Stimulated activated CD4-positive, alpha-beta T cell treated with anti-CD3 and anti-CD28 coated beads, Interleukin-15, amount 100 ng/mL, for 48 hours (primary cell): ENCODE measurements around the gene VSIG4.
"Not testable (repeated sequence)": the region's sequence is repeated elsewhere in the genome, so short reads cannot be mapped to it uniquely, and the experiment has no call there.

ENCODE experiments used
- DNase-seq, 2 donors: peaks; one replicate each; pipeline ENCODE4 v3.0.0-alpha.2; 2020; ENCODE audit warnings: low read depth in 2 of 2

Gene VSIG4, protein sequence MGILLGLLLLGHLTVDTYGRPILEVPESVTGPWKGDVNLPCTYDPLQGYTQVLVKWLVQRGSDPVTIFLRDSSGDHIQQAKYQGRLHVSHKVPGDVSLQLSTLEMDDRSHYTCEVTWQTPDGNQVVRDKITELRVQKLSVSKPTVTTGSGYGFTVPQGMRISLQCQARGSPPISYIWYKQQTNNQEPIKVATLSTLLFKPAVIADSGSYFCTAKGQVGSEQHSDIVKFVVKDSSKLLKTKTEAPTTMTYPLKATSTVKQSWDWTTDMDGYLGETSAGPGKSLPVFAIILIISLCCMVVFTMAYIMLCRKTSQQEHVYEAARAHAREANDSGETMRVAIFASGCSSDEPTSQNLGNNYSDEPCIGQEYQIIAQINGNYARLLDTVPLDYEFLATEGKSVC

DNA sequence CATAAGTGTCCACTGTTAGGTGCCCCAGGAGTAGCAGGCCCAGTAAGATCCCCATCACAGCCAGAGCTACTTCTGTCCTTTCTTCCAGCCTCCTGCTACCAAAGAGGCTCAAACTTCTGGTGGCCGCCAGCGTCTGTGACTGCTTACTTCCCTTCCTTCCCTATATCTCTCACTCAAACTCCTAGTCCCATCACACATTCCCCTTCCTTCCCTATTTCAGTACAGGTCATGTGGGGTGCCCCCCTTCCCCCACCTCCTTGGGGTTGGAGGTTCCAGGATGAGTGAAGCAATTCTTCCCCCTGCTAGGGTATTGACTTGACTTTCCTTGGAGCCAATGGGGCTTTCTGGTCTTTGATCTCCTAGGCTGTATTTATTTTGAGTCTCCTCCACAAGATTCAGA lies at the start of gene VSIG4:
Gene VSIG4 (minus strand): TSS at position 137 of the 400 bp plus-strand sequence. CDS start 82 bp downstream, at position 55.
- DNase-seq, result no peak

DNA sequence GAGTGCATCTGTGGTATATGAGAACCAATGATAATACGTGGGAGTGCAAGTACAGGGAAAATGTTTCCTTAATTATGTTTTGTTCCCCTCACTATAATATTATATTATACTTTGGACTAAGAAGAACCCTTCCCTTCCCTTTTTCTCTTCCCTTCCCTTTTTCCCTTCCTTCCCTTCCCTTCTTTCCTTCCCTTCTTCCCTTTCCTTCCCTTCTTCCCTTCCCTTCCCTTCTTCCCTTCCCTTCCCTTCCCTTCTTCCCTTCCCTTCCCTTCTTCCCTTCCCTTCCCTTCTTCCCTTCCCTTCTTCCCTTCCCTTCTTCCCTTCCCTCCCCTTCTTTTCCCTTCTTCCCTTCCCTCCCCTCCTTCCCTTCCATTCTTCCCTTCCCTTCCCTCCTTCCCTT lies 36.9 kb upstream of the VSIG4 start:
- DNase-seq, result no peak

- DNase-seq, result peak in 1 of 2 donors; percentile 18
Observed at GRCh38 chrX:66074920-66075879, 35.3 kb upstream of the VSIG4 start.

GRCh38 chrX:66071126-66071525 lies 31.2 kb upstream of the VSIG4 start:
- no peak for DNase-seq

GRCh38 chrX:66064261-66064660 lies 24.4 kb upstream of the VSIG4 start:
- DNase-seq, result no peak

DNA sequence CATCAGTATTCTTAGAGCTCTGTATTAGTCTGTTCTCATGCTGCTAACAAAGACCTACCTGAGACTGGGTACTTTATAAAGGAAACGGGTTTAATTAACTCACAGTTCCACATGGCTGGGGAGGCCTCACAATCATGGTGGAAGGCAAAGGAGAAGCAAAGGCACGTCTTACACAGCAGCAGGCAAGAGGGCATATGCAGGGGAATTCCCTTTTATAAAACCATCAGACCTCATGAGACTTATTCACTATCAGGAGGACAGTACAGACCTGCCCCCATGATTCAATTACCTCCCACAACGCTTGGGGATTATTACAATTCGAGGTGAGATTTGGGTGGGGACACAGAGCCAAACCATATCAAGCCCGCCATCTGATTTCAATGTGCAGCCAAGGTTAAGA lies 17.1 kb upstream of the VSIG4 start:
- not testable (repeated sequence) for DNase-seq

DNA sequence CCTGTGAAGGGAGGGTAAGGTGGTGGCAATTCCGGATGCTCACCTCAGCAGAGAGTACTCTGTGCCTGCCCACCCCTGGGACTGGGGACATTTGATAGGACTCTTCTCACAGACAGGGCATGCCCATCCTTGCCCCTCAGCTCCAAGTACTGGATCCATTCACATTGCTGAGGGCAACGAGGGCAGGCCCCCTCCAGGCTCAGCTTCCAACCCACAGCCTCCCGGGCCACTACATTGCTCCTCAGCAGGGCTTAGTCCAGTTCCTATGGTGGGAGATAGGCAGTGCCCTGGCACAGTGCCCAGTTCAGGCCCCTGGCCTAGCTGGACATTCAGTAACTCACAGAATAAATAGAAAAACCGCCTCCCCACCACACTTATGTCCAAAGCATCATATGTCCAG lies 15.1 kb upstream of the VSIG4 start:
- no peak for DNase-seq

- DNase-seq, result no peak
Observed at GRCh38 chrX:66053414-66053813, 13.5 kb upstream of the VSIG4 start.

- no peak for DNase-seq
Observed at GRCh38 chrX:66051980-66052379, 12.1 kb upstream of the VSIG4 start.

DNA sequence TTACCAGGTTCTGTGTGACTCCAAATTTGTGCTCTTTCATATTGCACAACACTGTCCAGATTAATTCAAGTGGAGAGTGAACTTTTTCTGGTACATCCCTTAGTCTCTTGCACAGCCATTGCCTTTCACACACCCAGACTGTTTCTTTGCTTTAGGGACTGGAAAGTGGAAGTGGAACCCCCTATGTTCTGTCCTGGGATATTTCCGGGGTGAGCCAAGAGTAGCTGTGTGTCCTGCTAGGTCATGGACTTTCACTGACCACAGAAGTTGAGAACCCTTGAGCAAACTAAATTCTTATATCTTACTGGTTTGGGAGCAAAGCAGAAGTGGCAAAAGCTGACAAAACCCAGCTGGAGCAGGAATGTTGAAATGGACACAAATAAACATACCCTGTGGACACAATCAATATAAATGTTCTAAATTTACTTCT lies 10.3 kb upstream of the VSIG4 start:
- no peak for DNase-seq

DNA sequence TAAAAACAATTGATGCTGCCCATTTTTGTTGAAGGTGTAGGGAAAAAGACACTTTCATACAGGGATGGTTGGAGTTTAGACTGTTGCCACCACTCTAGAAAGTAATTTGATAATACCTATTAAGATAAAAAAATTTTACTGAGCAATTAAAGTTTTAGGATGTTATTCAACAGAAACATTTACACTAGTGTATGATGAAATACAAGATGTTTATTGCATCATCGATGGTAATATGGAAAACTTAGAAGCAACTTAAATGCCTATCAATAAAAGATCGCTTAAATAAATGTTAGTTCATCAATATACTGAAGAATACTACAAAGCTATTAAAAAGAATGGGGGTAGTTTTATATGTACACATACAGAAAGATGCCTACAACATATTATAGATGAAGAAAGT lies 9.2 kb upstream of the VSIG4 start:
- no peak for DNase-seq

DNA sequence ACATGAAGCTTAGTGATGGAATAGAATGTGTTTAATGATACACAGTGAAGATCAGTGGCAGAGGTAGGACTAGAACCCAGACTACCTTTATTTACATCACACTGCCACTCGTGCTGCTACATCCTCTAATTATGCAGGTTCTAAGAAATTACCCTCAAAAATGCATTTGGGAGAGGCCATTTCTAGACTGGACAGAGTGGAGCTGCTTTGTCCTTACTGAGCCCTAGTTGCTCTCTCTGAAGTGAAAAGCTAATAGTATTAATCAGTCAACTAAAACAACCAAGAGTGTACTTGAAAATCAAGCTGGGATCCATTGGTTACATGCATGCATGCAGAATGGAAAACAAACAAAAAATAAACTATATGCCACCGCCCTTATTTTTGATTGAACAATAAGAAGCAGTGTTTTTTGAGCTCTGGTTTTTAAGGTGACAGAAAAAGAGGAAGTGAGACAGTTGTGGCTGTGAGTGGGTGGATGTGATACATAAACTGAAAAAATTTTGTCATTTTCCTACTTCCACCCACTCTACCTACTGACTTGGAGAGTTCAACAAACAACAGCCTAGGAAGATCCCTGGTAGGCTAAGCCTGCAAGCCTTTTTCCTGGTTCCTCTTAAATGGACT lies 6.8 kb upstream of the VSIG4 start:
- peak; percentile 9 to 49 for DNase-seq

DNA sequence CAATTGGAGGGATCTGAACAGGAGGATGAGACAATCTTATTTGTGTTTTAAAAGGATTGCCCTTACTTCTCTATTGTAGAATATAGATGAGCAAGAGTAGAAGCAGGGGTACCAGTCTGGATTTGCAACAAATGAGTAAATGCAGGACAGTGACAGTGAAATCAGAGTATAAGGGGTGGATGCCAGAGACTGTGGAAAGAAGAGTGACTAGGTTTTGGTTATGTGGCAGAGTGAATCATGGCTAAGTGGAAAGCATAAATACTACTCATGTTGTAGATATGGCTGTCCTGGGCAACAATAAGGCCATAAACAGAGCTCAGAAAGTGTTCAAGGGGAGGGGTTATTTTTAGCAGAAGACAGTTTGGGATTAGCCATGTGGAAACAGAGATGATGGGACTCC lies 6.0 kb upstream of the VSIG4 start:
- no peak for DNase-seq

DNA sequence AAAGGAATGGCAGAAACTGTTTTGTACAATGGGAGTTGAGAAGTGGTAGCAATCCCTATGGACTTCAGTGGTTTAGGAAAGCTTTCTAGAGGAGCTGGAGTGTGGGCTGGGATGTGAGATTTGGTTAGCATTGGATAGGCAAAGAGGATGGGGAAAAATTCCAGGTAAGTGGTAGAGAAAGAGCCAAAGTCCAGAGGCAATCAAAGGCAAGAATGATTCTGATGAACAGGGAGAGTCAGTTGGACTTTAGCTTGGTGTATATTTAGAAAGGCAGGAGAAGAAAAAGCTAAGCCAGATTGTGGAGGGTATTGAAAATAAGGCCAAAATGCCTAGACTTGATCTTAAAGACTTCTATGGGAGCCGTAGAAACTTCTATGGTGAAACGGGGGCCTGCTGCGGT lies 3.7 kb upstream of the VSIG4 start:
- no peak for DNase-seq

GRCh38 chrX:66042307-66043077 lies 2.6 kb upstream of the VSIG4 start:
- no peak for DNase-seq

- DNase-seq, result no peak
Observed at GRCh38 chrX:66038115-66038514, 1.8 kb downstream of the VSIG4 start.

GRCh38 chrX:66036231-66036630 lies 3.6 kb downstream of the VSIG4 start:
- DNase-seq, result no peak

GRCh38 chrX:66035667-66036066 lies 4.2 kb downstream of the VSIG4 start:
- no peak for DNase-seq

GRCh38 chrX:66030505-66031317 lies 9.2 kb downstream of the VSIG4 start:
- DNase-seq, result peak in 1 of 2 donors; percentile 32

DNA sequence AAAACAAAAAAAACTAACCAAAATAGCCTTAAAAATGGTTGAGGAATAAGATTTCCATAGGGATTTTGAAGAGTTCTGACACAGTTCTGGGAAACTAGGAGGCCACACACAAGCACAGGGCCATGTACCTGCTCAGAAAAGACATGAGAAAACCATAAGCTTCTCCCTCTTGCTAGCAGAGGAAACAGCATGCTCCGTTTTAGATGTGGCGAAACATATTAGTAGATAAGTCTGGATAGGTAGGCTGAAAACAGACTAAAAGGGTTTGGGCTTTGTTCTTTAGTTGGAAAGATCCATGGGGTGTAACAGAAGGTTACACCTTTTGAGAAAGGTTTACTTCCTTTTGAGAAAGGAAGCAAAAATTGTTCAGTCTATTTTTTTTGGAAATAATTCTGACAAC lies 10.9 kb downstream of the VSIG4 start:
- no peak for DNase-seq

- no peak for DNase-seq
Observed at GRCh38 chrX:66024570-66024969, 15.3 kb downstream of the VSIG4 start.
